Endothelial cell (in vitro differentiated cells): Measurements from ENCODE around the gene ARHGEF3. TPM values are rescaled to one million over a fixed set of nuclear protein-coding genes. Genes with fewer than 3 reads are reported as not detected.
"Not testable (repeated sequence)": the region's sequence is repeated elsewhere in the genome, so short reads cannot be mapped to it uniquely, and the experiment has no call there.

Experiments used
- DNase-seq: peaks from one replicate; pipeline ENCODE4 v3.0.0; 2021; ENCODE audit warnings: low spot score
- H3K27ac Mint-ChIP-seq: one replicate; pipeline ENCODE4 v1.8.0; 2021; ENCODE audit warnings: mixed read lengths, inconsistent platforms; ENCODE audit not compliant: unreplicated experiment
- H3K27me3 Mint-ChIP-seq: one replicate; pipeline ENCODE4 v1.8.0; 2021; ENCODE audit warnings: mild to moderate bottlenecking, moderate library complexity, mixed read lengths, inconsistent platforms; ENCODE audit not compliant: unreplicated experiment
- H3K36me3 Mint-ChIP-seq: one replicate; pipeline ENCODE4 v1.8.0; 2021; ENCODE audit warnings: mild to moderate bottlenecking, low read depth, mixed read lengths, inconsistent platforms; ENCODE audit not compliant: unreplicated experiment
- H3K4me1 Mint-ChIP-seq: one replicate; pipeline ENCODE4 v1.8.0; 2021; ENCODE audit warnings: mild to moderate bottlenecking, mixed read lengths, inconsistent platforms; ENCODE audit not compliant: unreplicated experiment
- H3K4me3 Mint-ChIP-seq: one replicate; pipeline ENCODE4 v1.8.0; 2021; ENCODE audit warnings: mild to moderate bottlenecking, mixed read lengths, inconsistent platforms; ENCODE audit not compliant: unreplicated experiment
- H3K9me3 Mint-ChIP-seq: one replicate; pipeline ENCODE4 v1.8.0; 2021; ENCODE audit warnings: mixed read lengths, inconsistent platforms; ENCODE audit not compliant: unreplicated experiment
- total RNA-seq: library from RNA; stranded (reverse); fragmentation: NEBNext Ultra II Directional; extraction: Animal tissue kit (Norgen Biotek cat#: 25700); gene quantifications from one replicate; pipeline ENCODE4 v1.2.1, GENCODE V29; 2021; ENCODE audit not compliant: unreplicated experiment
- TF ChIP-seq, protein P1 (sequence below): fragments of 200-600 bp; sonication (generic); IDR thresholded peaks from one replicate; pipeline ENCODE4 v1.5.0; 2021; ENCODE audit warnings: antibody characterized with exemption; ENCODE audit not compliant: unreplicated experiment

The ARHGEF3 gene
- total RNA-seq, 1 donor from 2014 or later, result 4.0 TPM

DNA sequence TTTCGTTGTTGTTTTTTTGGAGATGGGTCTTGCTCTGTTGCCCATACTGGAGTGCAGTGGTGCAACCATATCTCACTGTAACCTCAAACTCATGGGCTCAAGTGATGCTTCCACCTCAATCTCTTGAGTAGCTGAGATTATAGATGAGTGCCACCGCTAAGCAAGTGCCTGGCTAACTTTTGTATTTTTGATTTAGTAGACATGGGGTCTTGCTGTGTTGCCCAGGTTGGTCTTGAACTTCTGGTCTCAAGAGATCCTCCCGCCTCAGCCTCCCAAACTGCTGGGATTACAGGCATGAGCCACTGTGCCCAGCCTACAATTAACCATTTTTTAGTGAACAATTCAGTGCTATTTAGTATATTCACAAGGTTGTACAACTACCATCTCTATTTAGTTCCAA lies 42.2 kb downstream of the ARHGEF3 start:
- H3K9me3 Mint-ChIP-seq, result no peaks in the 10 kb centered on the region
- no peaks in the 10 kb centered on the region for H3K27me3 Mint-ChIP-seq
- no peak for DNase-seq
- no peaks in the 10 kb centered on the region for H3K36me3 Mint-ChIP-seq
- no peaks in the 10 kb centered on the region for H3K4me1 Mint-ChIP-seq
- H3K27ac Mint-ChIP-seq, result no peak overlapping the region
- H3K4me3 Mint-ChIP-seq, result no peak overlapping the region
- TF ChIP-seq, protein P1, sequence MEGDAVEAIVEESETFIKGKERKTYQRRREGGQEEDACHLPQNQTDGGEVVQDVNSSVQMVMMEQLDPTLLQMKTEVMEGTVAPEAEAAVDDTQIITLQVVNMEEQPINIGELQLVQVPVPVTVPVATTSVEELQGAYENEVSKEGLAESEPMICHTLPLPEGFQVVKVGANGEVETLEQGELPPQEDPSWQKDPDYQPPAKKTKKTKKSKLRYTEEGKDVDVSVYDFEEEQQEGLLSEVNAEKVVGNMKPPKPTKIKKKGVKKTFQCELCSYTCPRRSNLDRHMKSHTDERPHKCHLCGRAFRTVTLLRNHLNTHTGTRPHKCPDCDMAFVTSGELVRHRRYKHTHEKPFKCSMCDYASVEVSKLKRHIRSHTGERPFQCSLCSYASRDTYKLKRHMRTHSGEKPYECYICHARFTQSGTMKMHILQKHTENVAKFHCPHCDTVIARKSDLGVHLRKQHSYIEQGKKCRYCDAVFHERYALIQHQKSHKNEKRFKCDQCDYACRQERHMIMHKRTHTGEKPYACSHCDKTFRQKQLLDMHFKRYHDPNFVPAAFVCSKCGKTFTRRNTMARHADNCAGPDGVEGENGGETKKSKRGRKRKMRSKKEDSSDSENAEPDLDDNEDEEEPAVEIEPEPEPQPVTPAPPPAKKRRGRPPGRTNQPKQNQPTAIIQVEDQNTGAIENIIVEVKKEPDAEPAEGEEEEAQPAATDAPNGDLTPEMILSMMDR, result no peak

DNA sequence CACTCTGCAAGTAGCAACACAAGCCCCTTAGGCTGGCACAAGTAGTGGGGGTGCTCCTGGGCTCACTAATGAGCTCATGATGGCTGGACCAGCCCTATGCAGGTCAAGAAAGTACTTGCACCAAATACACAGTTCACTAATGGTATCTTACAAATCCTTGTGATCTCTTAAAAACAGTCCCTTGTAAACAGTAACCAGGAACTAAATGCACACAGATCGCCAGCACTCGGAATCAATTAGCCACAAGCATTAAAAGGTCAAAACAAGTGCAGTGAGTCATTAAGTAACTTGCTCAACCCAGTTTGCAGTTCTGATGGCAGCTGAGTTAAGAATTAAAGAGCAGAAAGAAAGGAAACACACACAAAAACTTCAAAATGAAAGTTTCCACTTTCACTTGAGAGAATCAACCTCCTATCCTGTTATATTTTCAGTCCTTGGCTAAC lies 43.2 kb downstream of the ARHGEF3 start:
- Mint-ChIP-seq H3K9me3 (no peaks in the 10 kb centered on the region), H3K4me1 (no peaks in the 10 kb centered on the region), H3K27ac (no peak overlapping the region), H3K36me3 (no peaks in the 10 kb centered on the region), H3K4me3 (no peak overlapping the region), H3K27me3 (peaks cover 3% of the 10 kb centered on the region)
- TF ChIP-seq, protein P1, result no peak
- no peak for DNase-seq

DNA sequence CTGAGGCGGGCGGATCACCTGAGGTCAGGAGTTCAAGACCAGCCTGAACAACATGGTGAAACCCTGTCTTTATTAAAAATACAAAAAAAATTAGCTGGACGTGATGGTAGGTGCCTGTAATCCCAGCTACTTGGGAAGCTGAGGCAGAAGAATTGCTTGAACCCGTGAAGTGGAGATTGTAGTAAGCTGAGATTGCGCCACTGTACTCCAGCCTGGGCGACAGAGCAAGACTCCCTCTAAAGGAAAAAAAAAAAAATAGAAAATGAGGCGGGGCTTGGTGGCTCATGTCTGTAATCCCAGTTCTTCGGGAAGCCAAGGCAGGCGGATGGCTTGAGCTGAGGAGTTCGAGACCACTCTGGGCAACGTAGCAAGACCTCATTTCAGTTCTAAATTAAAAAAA lies 43.7 kb downstream of the ARHGEF3 start:
- DNase-seq, H3K27me3 Mint-ChIP-seq, H3K4me3 Mint-ChIP-seq, H3K27ac Mint-ChIP-seq, H3K9me3 Mint-ChIP-seq, H3K36me3 Mint-ChIP-seq, H3K4me1 Mint-ChIP-seq: not testable (repeated sequence)

DNA sequence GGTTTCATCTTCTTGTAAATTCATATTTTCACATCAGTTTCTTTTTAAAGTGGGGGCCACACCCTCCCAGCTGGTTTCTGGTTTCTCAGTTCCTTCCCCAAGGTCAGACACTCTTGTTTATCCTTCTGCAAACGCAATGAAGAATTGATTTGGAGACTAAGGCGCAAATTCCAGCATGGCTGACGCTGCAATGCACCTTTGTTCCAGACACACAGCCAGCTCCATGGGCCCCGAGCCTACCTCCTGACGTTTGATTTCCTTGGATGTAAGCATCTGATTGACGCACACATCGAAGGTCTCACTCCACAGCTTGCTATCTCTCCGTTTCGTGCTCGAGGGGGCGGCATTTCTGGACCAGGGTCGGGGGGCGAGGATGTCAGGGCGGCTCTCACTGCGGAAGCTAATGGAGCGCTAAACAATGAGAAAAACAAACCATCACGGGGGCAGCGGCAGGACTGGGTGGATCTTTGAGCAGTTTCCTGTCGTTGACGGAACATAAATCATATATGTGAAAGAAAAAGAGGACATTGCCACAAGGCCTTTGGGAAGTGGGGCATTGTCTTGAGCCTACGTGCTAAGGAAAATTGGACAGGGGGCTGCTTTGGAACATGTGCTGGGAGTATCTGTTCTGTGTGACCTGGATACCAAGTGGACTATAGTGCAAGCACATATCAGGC lies 46.9 kb downstream of the ARHGEF3 start:
- DNase-seq, result no peak
- Mint-ChIP-seq H3K27me3 (peaks cover 3% of the 10 kb centered on the region), H3K27ac (no peak overlapping the region), H3K4me3 (no peak overlapping the region), H3K4me1 (no peaks in the 10 kb centered on the region), H3K36me3 (no peaks in the 10 kb centered on the region), H3K9me3 (no peaks in the 10 kb centered on the region)
- TF ChIP-seq, protein P1, result no peak

DNA sequence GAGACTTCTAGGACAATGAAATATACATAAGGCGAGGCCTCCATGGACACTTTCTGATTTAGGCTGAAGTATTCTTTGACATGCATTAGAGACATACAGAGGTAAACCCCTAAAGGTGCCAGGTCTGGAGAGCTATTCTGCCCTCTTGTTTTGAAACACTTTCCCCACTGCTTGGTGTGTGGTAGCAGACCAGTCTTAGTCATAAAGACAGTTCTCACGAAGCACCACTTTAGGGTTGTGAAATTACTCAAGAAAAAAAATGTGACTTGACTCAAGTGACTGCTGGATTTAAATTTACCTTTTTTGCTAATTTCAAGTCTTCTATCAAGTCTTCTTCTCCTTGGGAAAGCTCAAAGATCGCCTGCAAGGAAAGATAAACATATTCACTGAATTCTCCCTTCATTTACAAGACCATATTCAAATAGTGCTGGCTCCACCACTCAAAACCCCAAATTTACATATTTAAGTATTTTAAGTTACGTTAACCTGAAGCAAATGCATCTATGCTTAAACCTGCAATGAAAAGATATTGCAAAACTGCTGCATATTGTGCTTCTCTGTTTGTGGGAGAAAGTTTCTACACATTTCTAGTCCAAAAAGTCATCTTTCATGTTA lies 48.4 kb downstream of the ARHGEF3 start:
- Mint-ChIP-seq H3K36me3 (no peaks in the 10 kb centered on the region), H3K27me3 (peaks cover 3% of the 10 kb centered on the region), H3K27ac (no peak overlapping the region), H3K4me3 (no peak overlapping the region), H3K4me1 (no peaks in the 10 kb centered on the region), H3K9me3 (no peaks in the 10 kb centered on the region)
- DNase-seq, result no peak
- TF ChIP-seq, protein P1, result no peak
